MM.1S (cell line): ENCODE data around the gene TMEM135.
"Not testable (repeated sequence)": the region's sequence is repeated elsewhere in the genome, so short reads cannot be mapped to it uniquely, and the experiment has no call there.

ENCODE experiments used
- DNase-seq: peaks from one replicate; pipeline ENCODE4 v3.0.0-alpha.2; 2015
- H2AFZ ChIP-seq: fragments of 300-600 bp; sonication (generic); 2 replicates; pipeline ENCODE4 v1.6.0; 2016; ENCODE audit warnings: antibody characterized with exemption, low read length
- H3F3A ChIP-seq: fragments of 300-600 bp; sonication (generic); 2 replicates; pipeline ENCODE4 v1.6.1; 2016; ENCODE audit warnings: mild to moderate bottlenecking, antibody characterized with exemption, low read length, moderate library complexity, mixed read lengths; ENCODE audit not compliant: insufficient read depth
- H3K27ac ChIP-seq: fragments of 300-600 bp; sonication (generic); 2 replicates; pipeline ENCODE4 v1.5.1; 2016; ENCODE audit warnings: mild to moderate bottlenecking, low read length
- H3K27me3 ChIP-seq: fragments of 300-600 bp; sonication (generic); replicated peaks from 2 replicates; pipeline ENCODE4 v1.6.0; 2016; ENCODE audit warnings: low read length; ENCODE audit not compliant: insufficient read depth
- H3K36me3 ChIP-seq: fragments of 300-600 bp; sonication (generic); replicated peaks from 2 replicates; pipeline ENCODE4 v1.6.1; 2016; ENCODE audit warnings: mild to moderate bottlenecking, low read length, mixed read lengths; ENCODE audit not compliant: insufficient read depth
- H3K4me1 ChIP-seq: fragments of 300-600 bp; sonication (generic); 2 replicates; pipeline ENCODE4 v1.6.1; 2016; ENCODE audit warnings: low read length, mixed read lengths
- H3K4me2 ChIP-seq: fragments of 300-600 bp; sonication (generic); 2 replicates; pipeline ENCODE4 v1.6.0; 2016; ENCODE audit warnings: low read depth, low read length
- H3K4me3 ChIP-seq: fragments of 300-600 bp; sonication (generic); 2 replicates; pipeline ENCODE4 v1.5.1; 2016; ENCODE audit warnings: low read length, mixed read lengths
- H3K79me2 ChIP-seq: fragments of 300-600 bp; sonication (generic); 2 replicates; pipeline ENCODE4 v1.6.1; 2016; ENCODE audit warnings: mixed run types, low read length, mixed read lengths
- H3K9ac ChIP-seq: fragments of 300-600 bp; sonication (generic); 2 replicates; pipeline ENCODE4 v1.6.1; 2016; ENCODE audit warnings: low read length, mixed read lengths
- H3K9me2 ChIP-seq: fragments of 300-600 bp; sonication (generic); replicated peaks from 2 replicates; pipeline ENCODE4 v1.6.1; 2016; ENCODE audit warnings: mild to moderate bottlenecking, low read length, mixed read lengths; ENCODE audit not compliant: insufficient read depth
- H3K9me3 ChIP-seq: fragments of 300-600 bp; sonication (generic); replicated peaks from 2 replicates; pipeline ENCODE4 v1.6.1; 2016; ENCODE audit warnings: mild to moderate bottlenecking, low read length, mixed read lengths; ENCODE audit not compliant: insufficient read depth
- H4K20me1 ChIP-seq: fragments of 300-600 bp; sonication (generic); 2 replicates; pipeline ENCODE4 v1.6.1; 2016; ENCODE audit warnings: mild to moderate bottlenecking, low read length, moderate library complexity, mixed read lengths; ENCODE audit not compliant: insufficient read depth
- CTCF ChIP-seq: fragments of 300-600 bp; sonication (generic); IDR thresholded peaks from 2 replicates; pipeline ENCODE4 v1.5.1; 2016; ENCODE audit warnings: antibody characterized with exemption, low read length, mixed read lengths
- EZH2 ChIP-seq: fragments of 300-600 bp; sonication (generic); optimal IDR thresholded peaks from 2 replicates; pipeline ENCODE3; 2017; ENCODE audit warnings: low read depth, mild to moderate bottlenecking, antibody characterized with exemption, low read length, mixed read lengths
- EZH2phosphoT487 ChIP-seq: fragments of 300-600 bp; sonication (generic); IDR thresholded peaks from 2 replicates; pipeline ENCODE4 v1.6.1; 2018; ENCODE audit warnings: antibody characterized with exemption, low read length

TMEM135 gene

GRCh38 chr11:87143641-87144040 is 105.9 kb downstream of the TMEM135 start:
- no peaks in the 10 kb centered on the region for H3K4me1 ChIP-seq
- H3K4me2 ChIP-seq, result no peak overlapping the region
- no peak overlapping the region for H3K4me3 ChIP-seq
- H2AFZ ChIP-seq, result no peak overlapping the region
- no peaks in the 10 kb centered on the region for H3F3A ChIP-seq
- DNase-seq, result no peak
- no peaks in the 10 kb centered on the region for H4K20me1 ChIP-seq
- H3K79me2 ChIP-seq, result no peaks in the 10 kb centered on the region
- H3K9me2 ChIP-seq, result no peaks in the 10 kb centered on the region
- no peak overlapping the region for H3K9ac ChIP-seq
- TF ChIP-seq CTCF, result no peak
- no peak for TF ChIP-seq EZH2phosphoT487
- TF ChIP-seq EZH2, result no peak
- no peaks in the 10 kb centered on the region for H3K27me3 ChIP-seq
- no peak overlapping the region for H3K27ac ChIP-seq
- H3K36me3 ChIP-seq, result no peaks in the 10 kb centered on the region
- no peaks in the 10 kb centered on the region for H3K9me3 ChIP-seq

GRCh38 chr11:87144252-87144651 is 106.5 kb downstream of the TMEM135 start:
- no peak for DNase-seq
- H4K20me1 ChIP-seq, result no peaks in the 10 kb centered on the region
- no peak overlapping the region for H3K4me2 ChIP-seq
- no peak overlapping the region for H3K4me3 ChIP-seq
- no peaks in the 10 kb centered on the region for H3K36me3 ChIP-seq
- H3K27me3 ChIP-seq, result no peaks in the 10 kb centered on the region
- H3K9me2 ChIP-seq, result no peaks in the 10 kb centered on the region
- no peak overlapping the region for H3K27ac ChIP-seq
- H3K79me2 ChIP-seq, result no peaks in the 10 kb centered on the region
- TF ChIP-seq CTCF, result no peak
- TF ChIP-seq EZH2, result no peak
- TF ChIP-seq EZH2phosphoT487, result no peak
- no peaks in the 10 kb centered on the region for H3F3A ChIP-seq
- H3K9me3 ChIP-seq, result no peaks in the 10 kb centered on the region
- no peak overlapping the region for H2AFZ ChIP-seq
- no peak overlapping the region for H3K9ac ChIP-seq
- H3K4me1 ChIP-seq, result no peaks in the 10 kb centered on the region

GRCh38 chr11:87148749-87149148 is 111.0 kb downstream of the TMEM135 start:
- Histone ChIP-seq H4K20me1 (no peaks in the 10 kb centered on the region), H3K4me1 (no peaks in the 10 kb centered on the region), H3K4me3 (no peak overlapping the region), H3K9me2 (no peaks in the 10 kb centered on the region), H3F3A (no peaks in the 10 kb centered on the region), H3K9ac (no peak overlapping the region), H3K27me3 (no peaks in the 10 kb centered on the region), H2AFZ (no peak overlapping the region), H3K4me2 (no peak overlapping the region), H3K36me3 (no peaks in the 10 kb centered on the region), H3K27ac (no peak overlapping the region), H3K9me3 (no peaks in the 10 kb centered on the region), H3K79me2 (no peaks in the 10 kb centered on the region)
- TF ChIP-seq EZH2phosphoT487 (no peak), CTCF (no peak), EZH2 (no peak)
- no peak for DNase-seq

- H3K79me2 ChIP-seq, H3K4me3 ChIP-seq, H2AFZ ChIP-seq, H3K9me2 ChIP-seq, H3K36me3 ChIP-seq, H3K27me3 ChIP-seq, H3K27ac ChIP-seq, H3F3A ChIP-seq, H3K4me1 ChIP-seq, DNase-seq, H3K9ac ChIP-seq, H4K20me1 ChIP-seq, H3K4me2 ChIP-seq, H3K9me3 ChIP-seq: not testable (repeated sequence)
These were observed 112.0 kb downstream of the TMEM135 start for GRCh38 chr11:87149782-87150181.
